Measurements from ENCODE around the gene CFAP298. TPM values are rescaled to one million over a fixed set of nuclear protein-coding genes. Genes with fewer than 3 reads are reported as not detected.

The CFAP298 gene
- total RNA-seq, 1 donor from 2014 or later, result 54.6 TPM

GRCh38 chr21:32590130-32590529, 22.0 kb downstream of the CFAP298 start:
- intact Hi-C loops (cut with micrococcal nuclease), result no loop called here
- no peaks in the 10 kb centered on the region for H3K27me3 Mint-ChIP-seq (ENCODE audit: insufficient read depth)
- no peak for DNase-seq (ENCODE audit: low spot score)
- H3K4me3 Mint-ChIP-seq, result no peak overlapping the region
- no peaks in the 10 kb centered on the region for H3K9me3 Mint-ChIP-seq
- no peaks in the 10 kb centered on the region for H3K4me1 Mint-ChIP-seq (ENCODE audit: low read depth)
- no peak overlapping the region for H3K27ac Mint-ChIP-seq
- H3K36me3 Mint-ChIP-seq (ENCODE audit: low read depth), result no peaks in the 10 kb centered on the region

- Mint-ChIP-seq H3K27me3 (ENCODE audit: insufficient read depth) (no peaks in the 10 kb centered on the region), H3K36me3 (ENCODE audit: low read depth) (no peaks in the 10 kb centered on the region), H3K9me3 (no peaks in the 10 kb centered on the region), H3K27ac (no peak overlapping the region), H3K4me3 (no peak overlapping the region), H3K4me1 (ENCODE audit: low read depth) (no peaks in the 10 kb centered on the region)
- DNase-seq (ENCODE audit: low spot score), result no peak
- intact Hi-C loops (cut with micrococcal nuclease), result no loop called here
These were observed 24.5 kb downstream of the CFAP298 start for GRCh38 chr21:32587651-32588050.

- Mint-ChIP-seq H3K4me3 (no peak overlapping the region), H3K9me3 (no peaks in the 10 kb centered on the region), H3K36me3 (ENCODE audit: low read depth) (no peaks in the 10 kb centered on the region), H3K4me1 (ENCODE audit: low read depth) (no peaks in the 10 kb centered on the region), H3K27me3 (ENCODE audit: insufficient read depth) (no peaks in the 10 kb centered on the region), H3K27ac (no peak overlapping the region)
- no peak for DNase-seq (ENCODE audit: low spot score)
- intact Hi-C loops (cut with micrococcal nuclease), result no loop called here
These were observed 25.1 kb downstream of the CFAP298 start for GRCh38 chr21:32587120-32587519.

- H3K4me1 Mint-ChIP-seq (ENCODE audit: low read depth), result no peaks in the 10 kb centered on the region
- intact Hi-C loops (cut with micrococcal nuclease), result no loop called here
- DNase-seq (ENCODE audit: low spot score), result no peak
- H3K9me3 Mint-ChIP-seq, result no peaks in the 10 kb centered on the region
- H3K27me3 Mint-ChIP-seq (ENCODE audit: insufficient read depth), result no peaks in the 10 kb centered on the region
- no peaks in the 10 kb centered on the region for H3K36me3 Mint-ChIP-seq (ENCODE audit: low read depth)
- no peak overlapping the region for H3K4me3 Mint-ChIP-seq
- no peak overlapping the region for H3K27ac Mint-ChIP-seq
These were observed 26.2 kb downstream of the CFAP298 start for GRCh38 chr21:32585970-32586369.

- intact Hi-C loops (cut with micrococcal nuclease), result no loop called here
- no peak within 1 kb of the TSS for H3K27ac Mint-ChIP-seq
- no peaks in the 10 kb centered on the region for H3K36me3 Mint-ChIP-seq (ENCODE audit: low read depth)
- H3K4me3 Mint-ChIP-seq, result no peak within 1 kb of the TSS
- DNase-seq (ENCODE audit: low spot score), result no peak
- H3K9me3 Mint-ChIP-seq, result no peaks in the 10 kb centered on the region
- no peaks in the 10 kb centered on the region for H3K4me1 Mint-ChIP-seq (ENCODE audit: low read depth)
- no peaks in the 10 kb centered on the region for H3K27me3 Mint-ChIP-seq (ENCODE audit: insufficient read depth)
These were observed 27.0 kb downstream of the CFAP298 start, which contains the start of gene TCP10L for GRCh38 chr21:32585042-32585710. Gene TCP10L, minus strand, starts transcription at chr21:32585523. Its CDS starts 1,219 bp downstream, at chr21:32584304.

- Mint-ChIP-seq H3K27me3 (ENCODE audit: insufficient read depth) (no peaks in the 10 kb centered on the region), H3K4me3 (no peak overlapping the region), H3K36me3 (ENCODE audit: low read depth) (no peaks in the 10 kb centered on the region), H3K27ac (no peak overlapping the region), H3K9me3 (no peaks in the 10 kb centered on the region), H3K4me1 (ENCODE audit: low read depth) (no peaks in the 10 kb centered on the region)
- DNase-seq (ENCODE audit: low spot score), result no peak
- intact Hi-C loops (cut with micrococcal nuclease), result no loop called here
These were observed 27.7 kb downstream of the CFAP298 start for GRCh38 chr21:32584472-32584871.

- no peaks in the 10 kb centered on the region for H3K9me3 Mint-ChIP-seq
- intact Hi-C loops (cut with micrococcal nuclease), result no loop called here
- no peak overlapping the region for H3K4me3 Mint-ChIP-seq
- no peak overlapping the region for H3K27ac Mint-ChIP-seq
- H3K36me3 Mint-ChIP-seq (ENCODE audit: low read depth), result no peaks in the 10 kb centered on the region
- DNase-seq (ENCODE audit: low spot score), result no peak
- H3K4me1 Mint-ChIP-seq (ENCODE audit: low read depth), result no peaks in the 10 kb centered on the region
- no peaks in the 10 kb centered on the region for H3K27me3 Mint-ChIP-seq (ENCODE audit: insufficient read depth)
These were observed 30.4 kb downstream of the CFAP298 start for GRCh38 chr21:32581732-32582131.

GRCh38 chr21:32580949-32581348, 31.2 kb downstream of the CFAP298 start:
- DNase-seq (ENCODE audit: low spot score), result no peak
- Mint-ChIP-seq H3K4me3 (no peak overlapping the region), H3K9me3 (no peaks in the 10 kb centered on the region), H3K27ac (no peak overlapping the region), H3K36me3 (ENCODE audit: low read depth) (no peaks in the 10 kb centered on the region), H3K4me1 (ENCODE audit: low read depth) (no peaks in the 10 kb centered on the region), H3K27me3 (ENCODE audit: insufficient read depth) (no peaks in the 10 kb centered on the region)
- intact Hi-C loops (cut with micrococcal nuclease), result no loop called here

GRCh38 chr21:32578107-32578691, 34.0 kb downstream of the CFAP298 start:
- no peaks in the 10 kb centered on the region for H3K36me3 Mint-ChIP-seq (ENCODE audit: low read depth)
- no peak overlapping the region for H3K27ac Mint-ChIP-seq
- no peaks in the 10 kb centered on the region for H3K9me3 Mint-ChIP-seq
- H3K4me3 Mint-ChIP-seq, result no peak overlapping the region
- no peak for DNase-seq (ENCODE audit: low spot score)
- no peaks in the 10 kb centered on the region for H3K4me1 Mint-ChIP-seq (ENCODE audit: low read depth)
- intact Hi-C loops (cut with micrococcal nuclease), result no loop called here
- no peaks in the 10 kb centered on the region for H3K27me3 Mint-ChIP-seq (ENCODE audit: insufficient read depth)

GRCh38 chr21:32576011-32576410, 36.2 kb downstream of the CFAP298 start:
- no peaks in the 10 kb centered on the region for H3K4me1 Mint-ChIP-seq (ENCODE audit: low read depth)
- no peak overlapping the region for H3K27ac Mint-ChIP-seq
- no peak overlapping the region for H3K4me3 Mint-ChIP-seq
- H3K9me3 Mint-ChIP-seq, result no peaks in the 10 kb centered on the region
- H3K36me3 Mint-ChIP-seq (ENCODE audit: low read depth), result no peaks in the 10 kb centered on the region
- intact Hi-C loops (cut with micrococcal nuclease), result no loop called here
- DNase-seq (ENCODE audit: low spot score), result no peak
- H3K27me3 Mint-ChIP-seq (ENCODE audit: insufficient read depth), result no peaks in the 10 kb centered on the region

GRCh38 chr21:32574946-32575925, 36.9 kb downstream of the CFAP298 start:
- Mint-ChIP-seq H3K27me3 (ENCODE audit: insufficient read depth) (no peaks in the 10 kb centered on the region), H3K36me3 (ENCODE audit: low read depth) (no peaks in the 10 kb centered on the region), H3K4me1 (ENCODE audit: low read depth) (peaks cover 7% of the 10 kb centered on the region), H3K9me3 (no peaks in the 10 kb centered on the region), H3K27ac (no peak overlapping the region), H3K4me3 (no peak overlapping the region)
- intact Hi-C loops (cut with micrococcal nuclease), result no loop called here
- no peak for DNase-seq (ENCODE audit: low spot score)

- H3K4me1 Mint-ChIP-seq (ENCODE audit: low read depth), result peaks cover 21% of the 10 kb centered on the region
- H3K4me3 Mint-ChIP-seq, result no peak overlapping the region
- no peak overlapping the region for H3K27ac Mint-ChIP-seq
- H3K27me3 Mint-ChIP-seq (ENCODE audit: insufficient read depth), result peaks cover 2% of the 10 kb centered on the region
- H3K36me3 Mint-ChIP-seq (ENCODE audit: low read depth), result no peaks in the 10 kb centered on the region
- H3K9me3 Mint-ChIP-seq, result no peaks in the 10 kb centered on the region
- intact Hi-C loops (cut with micrococcal nuclease), result no loop called here
- no peak for DNase-seq (ENCODE audit: low spot score)
These were observed 39.4 kb downstream of the CFAP298 start for GRCh38 chr21:32572574-32573420.
